Mesenchymal stem cell (in vitro differentiated cells and primary cell): ENCODE measurements around the gene GALR2.

Experiments used
- DNase-seq: peaks from one replicate; pipeline ENCODE4 v3.0.0-alpha.2; 2013
- H2AFZ ChIP-seq: one replicate; pipeline ENCODE4 v1.6.1; 2013; ENCODE audit warnings: low read depth, mild to moderate bottlenecking, control low read depth, inconsistent platforms, low read length, moderate library complexity
- H2AK5ac ChIP-seq: 2 replicates; pipeline ENCODE4 v1.6.1; 2013; ENCODE audit warnings: low read length, moderate library complexity, mild to moderate bottlenecking, inconsistent platforms; ENCODE audit not compliant: severe bottlenecking
- H2BK120ac ChIP-seq: one replicate; pipeline ENCODE4 v1.6.1; 2013; ENCODE audit warnings: low read depth, mild to moderate bottlenecking, inconsistent platforms, low read length, moderate library complexity
- H2BK12ac ChIP-seq, 2 experiments: one replicate each; pipeline ENCODE4 v1.6.1; 2013; ENCODE audit warnings: inconsistent platforms in 2 of 2, low read length in 2 of 2, mild to moderate bottlenecking in 2 of 2, moderate library complexity in 2 of 2, control low read depth in 1 of 2
- H2BK15ac ChIP-seq: one replicate; pipeline ENCODE4 v1.6.1; 2013; ENCODE audit warnings: mild to moderate bottlenecking, low read depth, inconsistent platforms; ENCODE audit not compliant: poor library complexity, severe bottlenecking
- H2BK5ac ChIP-seq: 2 replicates; pipeline ENCODE4 v1.6.1; 2013; ENCODE audit warnings: low read depth, mild to moderate bottlenecking, low read length, control low read depth, inconsistent platforms; ENCODE audit not compliant: poor library complexity, severe bottlenecking
- H3K14ac ChIP-seq, 2 experiments: one replicate each; pipeline ENCODE4 v1.6.1; 2013; ENCODE audit warnings: inconsistent platforms in 2 of 2, low read length in 2 of 2, control low read depth in 1 of 2, mild to moderate bottlenecking in 1 of 2, moderate library complexity in 1 of 2
- H3K18ac ChIP-seq, 2 experiments: one replicate each; pipeline ENCODE4 v1.6.1; 2013; ENCODE audit warnings: inconsistent platforms in 2 of 2, low read length in 2 of 2, control low read depth in 1 of 2, low read depth in 1 of 2, mild to moderate bottlenecking in 1 of 2
- H3K23ac ChIP-seq, 2 experiments: one replicate each; pipeline ENCODE4 v1.6.1; 2013; ENCODE audit warnings: inconsistent platforms in 2 of 2, low read length in 2 of 2, mild to moderate bottlenecking in 2 of 2, moderate library complexity in 2 of 2, control low read depth in 1 of 2
- H3K27ac ChIP-seq: 2 replicates; pipeline ENCODE4 v1.5.1; 2013; ENCODE audit warnings: mild to moderate bottlenecking, moderate library complexity, low read length, control low read depth, inconsistent platforms; ENCODE audit not compliant: poor library complexity, severe bottlenecking
- H3K27me3 ChIP-seq, 2 experiments: 2 replicates each; pipeline versions ENCODE4 v1.6.1 to v1.7.0; 2013; ENCODE audit warnings: low read length in 2 of 2, mild to moderate bottlenecking in 2 of 2, moderate library complexity in 2 of 2, control low read depth in 1 of 2, inconsistent platforms in 1 of 2; ENCODE audit not compliant: control insufficient read depth in 1 of 2, insufficient read depth in 1 of 2
- H3K36me3 ChIP-seq, 2 experiments: 2 replicates each; pipeline versions ENCODE4 v1.6.1 to v1.7.0; 2013; ENCODE audit warnings: low read length in 2 of 2, control low read depth in 1 of 2, inconsistent platforms in 1 of 2, low read depth in 1 of 2, mild to moderate bottlenecking in 1 of 2; ENCODE audit not compliant: insufficient read depth in 2 of 2, control insufficient read depth in 1 of 2
- H3K4ac ChIP-seq, 2 experiments: one replicate each; pipeline ENCODE4 v1.6.1; 2013; ENCODE audit warnings: inconsistent platforms in 2 of 2, low read length in 2 of 2, mild to moderate bottlenecking in 2 of 2, moderate library complexity in 2 of 2, control low read depth in 1 of 2, low read depth in 1 of 2
- H3K4me1 ChIP-seq: 2 replicates; pipeline ENCODE4 v1.6.1; 2013; ENCODE audit warnings: low read depth, low read length, control low read depth; ENCODE audit not compliant: control insufficient read depth, insufficient read depth
- H3K4me2 ChIP-seq: 2 replicates; pipeline ENCODE4 v1.6.1; 2013; ENCODE audit warnings: low read length, mild to moderate bottlenecking, inconsistent platforms; ENCODE audit not compliant: poor library complexity, severe bottlenecking
- H3K4me3 ChIP-seq, 2 experiments: 2 replicates each; pipeline versions ENCODE4 v1.5.1 to v1.7.0; 2013; ENCODE audit warnings: low read length in 2 of 2, mild to moderate bottlenecking in 2 of 2, control low read depth in 1 of 2, low read depth in 1 of 2; ENCODE audit not compliant: insufficient read depth in 1 of 2
- H3K79me1 ChIP-seq: replicated peaks from 2 replicates; pipeline ENCODE4 v1.6.1; 2013; ENCODE audit warnings: mild to moderate bottlenecking, control low read depth, low read length, inconsistent platforms; ENCODE audit not compliant: poor library complexity, severe bottlenecking
- H3K9ac ChIP-seq: 2 replicates; pipeline ENCODE4 v1.7.0; 2013; ENCODE audit warnings: mild to moderate bottlenecking, low read length, moderate library complexity
- H3K9me3 ChIP-seq: 2 replicates; pipeline ENCODE4 v1.7.0; 2013; ENCODE audit warnings: mild to moderate bottlenecking, low read length; ENCODE audit not compliant: control insufficient read depth
- H4K8ac ChIP-seq: one replicate; pipeline ENCODE4 v1.6.1; 2013; ENCODE audit warnings: inconsistent platforms, mild to moderate bottlenecking, low read length, moderate library complexity
- H4K91ac ChIP-seq: one replicate; pipeline ENCODE4 v1.6.1; 2013; ENCODE audit warnings: mild to moderate bottlenecking, low read length, inconsistent platforms
- whole genome bisulfite sequencing: methylation state at CpG from one replicate; pipeline ENCODE4 v1.1.7; 2013; ENCODE audit warnings: mixed read lengths; 5-methylcytosine and 5-hydroxymethylcytosine counted together

The GALR2 gene

GRCh38 chr17:76090517-76091129, 16.0 kb downstream of the GALR2 start:
- Histone ChIP-seq H4K8ac (no peak overlapping the region), H3K27me3 (no peaks in the 10 kb centered on the region), H2BK120ac (no peak overlapping the region), H3K14ac (no peak overlapping the region), H2AFZ (no peak overlapping the region), H2AK5ac (no peak overlapping the region), H2BK12ac (no peak overlapping the region), H3K4me1 (no peaks in the 10 kb centered on the region), H3K9ac (no peak overlapping the region), H3K9me3 (no peaks in the 10 kb centered on the region), H2BK15ac (no peak overlapping the region), H3K4ac (no peak overlapping the region), H3K4me2 (no peak overlapping the region), H3K18ac (no peak overlapping the region), H3K79me1 (peaks cover 54% of the 10 kb centered on the region), H3K4me3 (no peak overlapping the region), H3K36me3 (peaks cover 88 to 96% of the 10 kb centered on the region in 2 experiments), H3K23ac (no peak overlapping the region), H3K27ac (no peak overlapping the region), H2BK5ac (no peak overlapping the region), H4K91ac (no peak overlapping the region)
- DNase-seq = no peak
- 94% methylated on average over 14 of the region's 17 CpGs for WGBS

GRCh38 chr17:76091526-76092286, 17.1 kb downstream of the GALR2 start:
- Histone ChIP-seq H3K23ac (no peak overlapping the region), H3K4me3 (no peak overlapping the region), H3K27me3 (no peaks in the 10 kb centered on the region), H2AK5ac (no peak overlapping the region), H3K4me1 (peaks cover 2% of the 10 kb centered on the region), H4K91ac (no peak overlapping the region), H2BK15ac (no peak overlapping the region), H3K79me1 (peaks cover 53% of the 10 kb centered on the region), H3K14ac (no peak overlapping the region), H3K4ac (no peak overlapping the region), H3K36me3 (peaks cover 88 to 93% of the 10 kb centered on the region in 2 experiments), H4K8ac (no peak overlapping the region), H2AFZ (no peak overlapping the region), H3K9me3 (no peaks in the 10 kb centered on the region), H3K9ac (no peak overlapping the region), H3K27ac (no peak overlapping the region), H3K4me2 (no peak overlapping the region), H2BK12ac (no peak overlapping the region), H2BK120ac (no peak overlapping the region), H2BK5ac (no peak overlapping the region), H3K18ac (no peak overlapping the region)
- no peak for DNase-seq
- 94% methylated on average over 23 of the region's 23 CpGs for WGBS

DNA sequence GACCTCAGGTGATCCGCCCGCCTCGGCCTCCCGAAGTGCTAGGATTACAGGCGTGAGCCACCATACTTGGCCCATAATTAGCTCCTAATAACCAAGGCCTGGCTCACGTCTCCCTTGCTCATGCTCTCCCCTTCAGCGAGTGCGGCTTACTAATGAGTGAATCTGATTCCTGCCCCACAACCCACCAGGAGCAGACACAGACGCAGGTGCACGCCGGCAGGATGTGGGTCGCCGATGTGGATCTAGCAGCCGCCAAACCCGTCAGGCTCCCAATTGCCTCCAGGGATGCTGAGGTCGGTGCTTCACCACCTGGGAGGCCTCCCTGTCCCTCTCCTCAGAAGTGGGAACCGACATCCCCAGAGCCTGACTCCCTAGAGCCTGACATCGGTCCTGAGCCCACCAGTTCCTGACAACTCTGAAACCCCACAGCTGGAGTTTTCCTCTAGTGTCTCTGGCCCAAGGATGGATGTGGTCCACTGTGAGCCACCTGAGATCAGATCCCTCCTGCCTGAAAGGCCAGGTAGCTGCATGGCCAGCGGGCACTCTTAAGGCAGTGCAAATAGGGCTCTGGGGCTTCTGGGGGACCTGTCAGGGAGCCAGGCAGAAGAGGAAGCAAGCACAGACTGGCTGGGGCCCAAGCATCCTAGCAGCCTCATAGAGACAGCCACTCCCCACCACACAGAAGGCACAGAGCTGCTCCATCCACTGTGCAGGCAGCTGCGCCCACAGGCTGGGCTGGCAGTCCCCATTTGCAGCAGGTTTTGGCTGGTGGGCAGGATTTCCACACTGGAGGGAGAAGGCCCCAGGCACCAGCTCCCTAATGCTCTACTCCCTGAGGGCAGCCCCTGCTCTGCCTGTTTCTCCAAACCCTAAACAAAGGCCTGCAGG, 18.2 kb downstream of the GALR2 start:
- Histone ChIP-seq H3K4me2 (no peak overlapping the region), H3K23ac (no peak overlapping the region), H3K4ac (no peak overlapping the region)

GRCh38 chr17:76094046-76094445, 19.5 kb downstream of the GALR2 start:
- H3K4me2 ChIP-seq = no peak overlapping the region
- H2BK12ac ChIP-seq = no peak overlapping the region
- no peak overlapping the region for H2BK5ac ChIP-seq
- no peak overlapping the region for H2AK5ac ChIP-seq
- H3K9me3 ChIP-seq = no peaks in the 10 kb centered on the region
- H4K8ac ChIP-seq = no peak overlapping the region
- no peak for DNase-seq
- WGBS = 98% methylated on average over 11 of the region's 11 CpGs
- H2AFZ ChIP-seq = no peak overlapping the region
- no peak overlapping the region for H3K27ac ChIP-seq
- H3K14ac ChIP-seq = no peak overlapping the region
- no peak overlapping the region for H3K9ac ChIP-seq
- no peak overlapping the region for H4K91ac ChIP-seq
- peaks cover 81 to 82% of the 10 kb centered on the region in 2 experiments for H3K36me3 ChIP-seq
- H3K79me1 ChIP-seq = peaks cover 50% of the 10 kb centered on the region
- H3K27me3 ChIP-seq = no peaks in the 10 kb centered on the region
- H2BK15ac ChIP-seq = no peak overlapping the region
- H3K18ac ChIP-seq = no peak overlapping the region
- no peak overlapping the region for H2BK120ac ChIP-seq
- H3K23ac ChIP-seq = no peak overlapping the region
- no peak overlapping the region for H3K4me3 ChIP-seq
- peaks cover 2% of the 10 kb centered on the region for H3K4me1 ChIP-seq
- no peak overlapping the region for H3K4ac ChIP-seq

More for the DNA sequence above, 18.2 kb downstream of the GALR2 start:
- Histone ChIP-seq H2AK5ac (no peak overlapping the region), H3K9ac (no peak overlapping the region), H3K4me3 (no peak overlapping the region), H2BK5ac (no peak overlapping the region), H4K91ac (no peak overlapping the region), H3K4me1 (peaks cover 2% of the 10 kb centered on the region), H3K9me3 (no peaks in the 10 kb centered on the region), H3K27me3 (no peaks in the 10 kb centered on the region), H4K8ac (no peak overlapping the region), H2BK15ac (no peak overlapping the region), H3K27ac (no peak overlapping the region), H2AFZ (no peak overlapping the region), H3K36me3 (peaks cover 88 to 92% of the 10 kb centered on the region in 2 experiments), H2BK12ac (no peak overlapping the region), H3K14ac (no peak overlapping the region), H3K18ac (no peak overlapping the region), H3K79me1 (peaks cover 50% of the 10 kb centered on the region), H2BK120ac (no peak overlapping the region)
- WGBS = 96% methylated on average over 20 of the region's 20 CpGs
- no peak for DNase-seq
